Measurements from ENCODE around the gene PPT2. TPM values are rescaled to one million over a fixed set of nuclear protein-coding genes. Genes with fewer than 3 reads are reported as not detected.
A peak's percentile ranks its signal among the peaks of the same experiment; 100 is the strongest.

Gene PPT2
- total and polyA plus RNA-seq, 2 of the 13 experiments (the other 11 are each of a cell fraction or from before 2014, with no cell fraction given): 39.2 to 61.8 TPM

DNA sequence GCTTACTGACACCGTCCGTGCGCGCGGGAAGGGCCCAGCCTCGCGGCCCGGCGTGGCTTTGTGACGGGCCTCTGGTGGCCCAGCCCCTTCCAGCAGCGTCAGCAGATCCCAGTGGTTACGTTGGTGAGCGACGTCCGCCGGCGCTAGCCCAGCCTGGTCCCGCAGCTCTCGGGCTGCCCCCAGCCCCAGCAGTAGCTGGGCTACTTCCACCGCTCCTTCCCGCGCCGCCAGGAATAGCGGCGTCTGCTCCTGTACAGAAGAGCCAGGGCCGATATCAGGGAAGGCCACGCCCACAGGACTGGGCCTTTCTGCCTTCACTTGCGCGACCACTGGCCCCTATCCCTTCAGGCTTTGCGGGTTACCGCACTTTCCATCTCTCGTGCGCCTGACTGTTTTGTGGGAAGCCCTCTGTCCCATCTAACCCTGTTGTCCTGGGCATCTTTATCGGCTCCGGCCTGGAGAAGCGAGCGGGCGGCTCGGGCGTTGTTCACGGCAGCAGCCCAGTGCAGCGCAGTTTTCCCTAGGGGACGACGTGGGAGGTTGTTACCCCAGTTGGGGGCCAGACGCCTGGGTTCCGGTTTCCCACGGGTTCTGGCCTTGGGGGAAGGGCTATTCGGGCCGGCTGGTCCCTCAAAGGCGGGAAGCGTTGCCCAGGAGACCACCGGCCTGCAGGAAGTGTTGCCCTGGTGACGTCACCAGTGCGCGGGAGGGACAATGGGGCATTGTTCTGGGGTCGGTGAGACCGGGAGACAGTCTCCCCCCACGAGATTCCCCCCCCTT, 42.2 kb downstream of the PPT2 start (continued):
- TF ChIP-seq ARID4A (CRISPR knock-in tag; IDR thresholded peaks at IDR 0.05; ENCODE audit: borderline replicate concordance): peak; percentile 94
- TF ChIP-seq THYN1 (CRISPR knock-in tag; IDR thresholded peaks at IDR 0.05; ENCODE audit: borderline replicate concordance, low read depth): no peak
- TF ChIP-seq NRL (CRISPR knock-in tag; IDR thresholded peaks at IDR 0.05; ENCODE audit: borderline replicate concordance): peak; percentile 96
- TF ChIP-seq U2AF2 (IDR thresholded peaks at IDR 0.05; ENCODE audit: low read depth, low read length): peak; percentile 85; the same call in 1 of the 2 replicates
- TF ChIP-seq POGK (CRISPR knock-in tag; conservative IDR thresholded peaks at IDR 0.05): no peak
- TF ChIP-seq ARNT2 (CRISPR knock-in tag; IDR thresholded peaks at IDR 0.05; ENCODE audit: low read depth): peak; percentile 78; the same call in 1 of the 2 replicates
- peak; percentile 87; the same call in 1 of the 2 replicates for TF ChIP-seq ZNF232 (CRISPR knock-in tag; IDR thresholded peaks at IDR 0.05; ENCODE audit: borderline replicate concordance)
- no peak for TF ChIP-seq TRIM22 (IDR thresholded peaks at IDR 0.05)
- peak; percentile 72; the same call in 1 of the 2 replicates for TF ChIP-seq ZNF691 (CRISPR knock-in tag; IDR thresholded peaks at IDR 0.05; ENCODE audit: borderline replicate concordance, low read depth)
- peak; percentile 99 for TF ChIP-seq CREB1 (IDR thresholded peaks at IDR 0.05)
- peak; percentile 86 for TF ChIP-seq CREB1 (CRISPR knock-in tag; IDR thresholded peaks at IDR 0.05)
- TF ChIP-seq, protein P1, sequence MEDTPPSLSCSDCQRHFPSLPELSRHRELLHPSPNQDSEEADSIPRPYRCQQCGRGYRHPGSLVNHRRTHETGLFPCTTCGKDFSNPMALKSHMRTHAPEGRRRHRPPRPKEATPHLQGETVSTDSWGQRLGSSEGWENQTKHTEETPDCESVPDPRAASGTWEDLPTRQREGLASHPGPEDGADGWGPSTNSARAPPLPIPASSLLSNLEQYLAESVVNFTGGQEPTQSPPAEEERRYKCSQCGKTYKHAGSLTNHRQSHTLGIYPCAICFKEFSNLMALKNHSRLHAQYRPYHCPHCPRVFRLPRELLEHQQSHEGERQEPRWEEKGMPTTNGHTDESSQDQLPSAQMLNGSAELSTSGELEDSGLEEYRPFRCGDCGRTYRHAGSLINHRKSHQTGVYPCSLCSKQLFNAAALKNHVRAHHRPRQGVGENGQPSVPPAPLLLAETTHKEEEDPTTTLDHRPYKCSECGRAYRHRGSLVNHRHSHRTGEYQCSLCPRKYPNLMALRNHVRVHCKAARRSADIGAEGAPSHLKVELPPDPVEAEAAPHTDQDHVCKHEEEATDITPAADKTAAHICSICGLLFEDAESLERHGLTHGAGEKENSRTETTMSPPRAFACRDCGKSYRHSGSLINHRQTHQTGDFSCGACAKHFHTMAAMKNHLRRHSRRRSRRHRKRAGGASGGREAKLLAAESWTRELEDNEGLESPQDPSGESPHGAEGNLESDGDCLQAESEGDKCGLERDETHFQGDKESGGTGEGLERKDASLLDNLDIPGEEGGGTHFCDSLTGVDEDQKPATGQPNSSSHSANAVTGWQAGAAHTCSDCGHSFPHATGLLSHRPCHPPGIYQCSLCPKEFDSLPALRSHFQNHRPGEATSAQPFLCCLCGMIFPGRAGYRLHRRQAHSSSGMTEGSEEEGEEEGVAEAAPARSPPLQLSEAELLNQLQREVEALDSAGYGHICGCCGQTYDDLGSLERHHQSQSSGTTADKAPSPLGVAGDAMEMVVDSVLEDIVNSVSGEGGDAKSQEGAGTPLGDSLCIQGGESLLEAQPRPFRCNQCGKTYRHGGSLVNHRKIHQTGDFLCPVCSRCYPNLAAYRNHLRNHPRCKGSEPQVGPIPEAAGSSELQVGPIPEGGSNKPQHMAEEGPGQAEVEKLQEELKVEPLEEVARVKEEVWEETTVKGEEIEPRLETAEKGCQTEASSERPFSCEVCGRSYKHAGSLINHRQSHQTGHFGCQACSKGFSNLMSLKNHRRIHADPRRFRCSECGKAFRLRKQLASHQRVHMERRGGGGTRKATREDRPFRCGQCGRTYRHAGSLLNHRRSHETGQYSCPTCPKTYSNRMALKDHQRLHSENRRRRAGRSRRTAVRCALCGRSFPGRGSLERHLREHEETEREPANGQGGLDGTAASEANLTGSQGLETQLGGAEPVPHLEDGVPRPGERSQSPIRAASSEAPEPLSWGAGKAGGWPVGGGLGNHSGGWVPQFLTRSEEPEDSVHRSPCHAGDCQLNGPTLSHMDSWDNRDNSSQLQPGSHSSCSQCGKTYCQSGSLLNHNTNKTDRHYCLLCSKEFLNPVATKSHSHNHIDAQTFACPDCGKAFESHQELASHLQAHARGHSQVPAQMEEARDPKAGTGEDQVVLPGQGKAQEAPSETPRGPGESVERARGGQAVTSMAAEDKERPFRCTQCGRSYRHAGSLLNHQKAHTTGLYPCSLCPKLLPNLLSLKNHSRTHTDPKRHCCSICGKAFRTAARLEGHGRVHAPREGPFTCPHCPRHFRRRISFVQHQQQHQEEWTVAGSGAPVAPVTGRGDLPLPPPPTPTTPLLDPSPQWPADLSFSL (CRISPR knock-in tag; IDR thresholded peaks at IDR 0.05): no peak
